ENCODE data around the gene CDK15. TPM values are rescaled to one million over a fixed set of nuclear protein-coding genes. Genes with fewer than 3 reads are reported as not detected.
"Not testable (repeated sequence)": the region's sequence is repeated elsewhere in the genome, so short reads cannot be mapped to it uniquely, and the experiment has no call there.

Gene CDK15
- total RNA-seq (2014; rRNA removed): 45.2 and 47.9 TPM in 2 replicates
- 25.9 TPM for polyA plus RNA-seq (2012)

- DNase-seq (ENCODE audit: low read depth): peak; percentile 97
Observed at GRCh38 chr2:201806442-201807170, at the start of gene CDK15. TSS of gene CDK15 (plus strand) at chr2:201806537. CDS start at chr2:201806665, 128 bp downstream.

GRCh38 chr2:201758234-201758633 lies 48.1 kb upstream of the CDK15 start:
- DNase-seq (ENCODE audit: low read depth): no peak

GRCh38 chr2:201758873-201759272 lies 47.5 kb upstream of the CDK15 start:
- DNase-seq (ENCODE audit: low read depth): no peak

GRCh38 chr2:201759567-201759966 lies 46.8 kb upstream of the CDK15 start:
- DNase-seq (ENCODE audit: low read depth): no peak

- DNase-seq (ENCODE audit: low read depth): no peak
Observed at GRCh38 chr2:201761101-201761500, 45.2 kb upstream of the CDK15 start.

- DNase-seq (ENCODE audit: low read depth): not testable (repeated sequence)
Observed at GRCh38 chr2:201764469-201764868, 41.9 kb upstream of the CDK15 start.

GRCh38 chr2:201765799-201766198 lies 40.5 kb upstream of the CDK15 start:
- DNase-seq (ENCODE audit: low read depth): no peak

GRCh38 chr2:201768918-201769317 lies 37.4 kb upstream of the CDK15 start:
- peak; percentile 3 for DNase-seq (ENCODE audit: low read depth)

- DNase-seq (ENCODE audit: low read depth): no peak
Observed at GRCh38 chr2:201769666-201770373, 36.5 kb upstream of the CDK15 start.

- DNase-seq (ENCODE audit: low read depth): no peak
Observed at GRCh38 chr2:201773990-201774389, 32.3 kb upstream of the CDK15 start.

GRCh38 chr2:201774546-201774945 lies 31.8 kb upstream of the CDK15 start:
- DNase-seq (ENCODE audit: low read depth): no peak

GRCh38 chr2:201775326-201775725 lies 31.0 kb upstream of the CDK15 start:
- DNase-seq (ENCODE audit: low read depth): no peak

GRCh38 chr2:201777043-201777442 lies 29.3 kb upstream of the CDK15 start:
- no peak for DNase-seq (ENCODE audit: low read depth)

- DNase-seq (ENCODE audit: low read depth): no peak
Observed at GRCh38 chr2:201777869-201778268, 28.5 kb upstream of the CDK15 start.

GRCh38 chr2:201779901-201780673 lies 26.2 kb upstream of the CDK15 start:
- DNase-seq (ENCODE audit: low read depth): peak; percentile 31

GRCh38 chr2:201780674-201781493 lies 25.5 kb upstream of the CDK15 start, which contains the start of gene ALS2:
TSS of gene ALS2 (minus strand) at chr2:201780933. CDS start at chr2:201768885, 12,048 bp downstream.
- peak; percentile 100 for DNase-seq (ENCODE audit: low read depth)

GRCh38 chr2:201781557-201782051 lies 24.7 kb upstream of the CDK15 start:
- no peak for DNase-seq (ENCODE audit: low read depth)

GRCh38 chr2:201784563-201784962 lies 21.8 kb upstream of the CDK15 start:
- DNase-seq (ENCODE audit: low read depth): no peak

- DNase-seq (ENCODE audit: low read depth): no peak
Observed at GRCh38 chr2:201785135-201785534, 21.2 kb upstream of the CDK15 start.

- DNase-seq (ENCODE audit: low read depth): no peak
Observed at GRCh38 chr2:201786471-201786870, 19.9 kb upstream of the CDK15 start.

GRCh38 chr2:201788371-201788770 lies 18.0 kb upstream of the CDK15 start:
- no peak for DNase-seq (ENCODE audit: low read depth)
